ENCODE measurements around the gene MRTFA.
"Not testable (repeated sequence)": the region's sequence is repeated elsewhere in the genome, so short reads cannot be mapped to it uniquely, and the experiment has no call there.

The MRTFA gene

DNA sequence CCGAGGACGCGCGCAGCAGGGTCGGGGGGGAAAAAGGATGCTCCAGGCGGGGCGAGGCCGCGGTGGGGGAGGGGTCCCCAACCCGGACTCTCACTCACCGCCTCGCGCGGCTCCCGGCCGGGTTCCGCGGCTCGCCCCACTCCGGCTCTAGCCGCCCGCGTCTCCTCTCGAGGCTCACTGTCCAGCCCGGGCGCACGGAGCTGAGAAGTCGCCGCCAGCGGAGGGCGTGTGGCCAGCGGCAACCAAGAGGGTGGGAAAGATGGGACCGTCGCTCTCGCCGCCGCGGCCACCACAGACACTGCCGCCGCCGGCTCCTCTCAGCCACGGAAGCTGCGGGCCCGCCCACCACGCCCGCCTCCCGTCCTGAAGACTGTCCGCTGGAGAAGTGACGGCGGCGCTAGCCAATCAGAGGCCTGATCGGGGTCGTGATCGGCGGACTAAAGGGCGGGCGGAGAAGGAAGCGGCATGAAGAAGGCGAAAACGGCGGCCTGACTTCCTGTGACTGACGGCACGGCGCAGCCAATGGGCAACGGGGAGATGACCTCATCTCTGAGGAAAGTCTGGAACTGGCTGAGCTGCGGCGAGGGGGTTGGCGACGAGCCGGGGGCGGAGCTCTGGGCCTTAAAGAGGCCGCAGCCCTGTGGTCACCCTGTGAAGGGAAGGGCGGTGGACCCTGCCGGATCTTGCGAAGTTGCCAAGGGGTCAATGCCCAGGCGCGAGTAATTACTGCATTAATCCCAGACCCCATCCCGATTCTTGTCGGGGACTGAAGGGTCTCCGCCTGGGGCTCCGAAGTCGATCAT lies at the start of gene MRTFA:
MRTFA (minus strand) TSS at position 340 of the 803 bp plus-strand sequence.
- DNase-seq = peak; percentile 100

DNA sequence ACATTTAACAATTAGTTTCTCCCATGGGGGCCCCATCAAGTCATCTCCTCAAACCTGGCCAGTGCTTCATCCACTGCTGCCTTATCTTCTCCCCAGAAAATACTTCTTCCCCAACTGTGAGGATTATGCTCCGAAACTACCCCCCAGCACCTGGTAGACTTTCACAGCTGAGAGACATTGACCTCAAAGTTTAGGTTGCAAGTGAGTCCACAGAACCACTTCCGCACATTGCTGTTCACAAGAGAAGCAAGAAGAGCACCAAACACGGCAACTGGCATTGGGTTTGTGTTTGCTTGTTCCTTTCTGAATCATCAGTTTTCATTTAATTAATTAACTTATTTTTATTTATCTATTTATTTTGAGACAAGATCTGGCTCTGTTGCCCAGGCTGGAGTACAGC lies 48.9 kb upstream of the MRTFA start:
- DNase-seq = no peak

DNA sequence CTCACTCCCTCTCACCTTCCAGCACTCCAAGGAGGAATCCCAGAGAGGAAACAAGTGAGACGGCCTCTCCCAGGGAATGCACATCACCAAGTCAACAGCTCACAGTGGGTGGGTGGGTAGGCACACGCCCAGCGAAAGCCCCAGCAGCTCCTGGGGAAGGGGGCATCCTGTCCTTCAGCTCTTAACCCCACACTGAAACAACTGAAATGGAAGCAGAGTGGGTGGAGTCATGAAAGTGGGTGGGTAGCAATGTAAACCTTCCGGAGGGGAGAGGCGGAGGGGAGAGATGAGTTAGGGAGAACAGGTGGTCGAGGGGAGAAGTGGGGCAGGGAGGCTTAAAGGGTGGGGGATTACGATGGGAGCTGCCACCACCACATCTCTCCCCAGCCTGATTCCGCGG lies 48.2 kb upstream of the MRTFA start:
- no peak for DNase-seq

DNA sequence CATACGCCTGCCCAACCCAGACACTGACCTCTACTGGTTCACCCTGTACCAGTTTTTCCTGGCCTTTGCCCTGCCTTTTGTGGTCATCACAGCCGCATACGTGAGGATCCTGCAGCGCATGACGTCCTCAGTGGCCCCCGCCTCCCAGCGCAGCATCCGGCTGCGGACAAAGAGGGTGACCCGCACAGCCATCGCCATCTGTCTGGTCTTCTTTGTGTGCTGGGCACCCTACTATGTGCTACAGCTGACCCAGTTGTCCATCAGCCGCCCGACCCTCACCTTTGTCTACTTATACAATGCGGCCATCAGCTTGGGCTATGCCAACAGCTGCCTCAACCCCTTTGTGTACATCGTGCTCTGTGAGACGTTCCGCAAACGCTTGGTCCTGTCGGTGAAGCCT lies 44.9 kb upstream of the MRTFA start:
- no peak for DNase-seq

DNA sequence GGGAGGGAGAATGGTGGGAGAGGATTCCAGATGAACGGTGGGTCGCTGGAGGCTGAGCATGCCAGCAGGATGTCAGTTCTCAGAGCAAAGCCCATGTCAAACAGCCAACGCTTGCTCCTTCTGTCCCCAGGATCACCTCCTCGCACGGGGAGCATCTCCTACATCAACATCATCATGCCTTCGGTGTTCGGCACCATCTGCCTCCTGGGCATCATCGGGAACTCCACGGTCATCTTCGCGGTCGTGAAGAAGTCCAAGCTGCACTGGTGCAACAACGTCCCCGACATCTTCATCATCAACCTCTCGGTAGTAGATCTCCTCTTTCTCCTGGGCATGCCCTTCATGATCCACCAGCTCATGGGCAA lies 44.3 kb upstream of the MRTFA start:
- no peak for DNase-seq

DNA sequence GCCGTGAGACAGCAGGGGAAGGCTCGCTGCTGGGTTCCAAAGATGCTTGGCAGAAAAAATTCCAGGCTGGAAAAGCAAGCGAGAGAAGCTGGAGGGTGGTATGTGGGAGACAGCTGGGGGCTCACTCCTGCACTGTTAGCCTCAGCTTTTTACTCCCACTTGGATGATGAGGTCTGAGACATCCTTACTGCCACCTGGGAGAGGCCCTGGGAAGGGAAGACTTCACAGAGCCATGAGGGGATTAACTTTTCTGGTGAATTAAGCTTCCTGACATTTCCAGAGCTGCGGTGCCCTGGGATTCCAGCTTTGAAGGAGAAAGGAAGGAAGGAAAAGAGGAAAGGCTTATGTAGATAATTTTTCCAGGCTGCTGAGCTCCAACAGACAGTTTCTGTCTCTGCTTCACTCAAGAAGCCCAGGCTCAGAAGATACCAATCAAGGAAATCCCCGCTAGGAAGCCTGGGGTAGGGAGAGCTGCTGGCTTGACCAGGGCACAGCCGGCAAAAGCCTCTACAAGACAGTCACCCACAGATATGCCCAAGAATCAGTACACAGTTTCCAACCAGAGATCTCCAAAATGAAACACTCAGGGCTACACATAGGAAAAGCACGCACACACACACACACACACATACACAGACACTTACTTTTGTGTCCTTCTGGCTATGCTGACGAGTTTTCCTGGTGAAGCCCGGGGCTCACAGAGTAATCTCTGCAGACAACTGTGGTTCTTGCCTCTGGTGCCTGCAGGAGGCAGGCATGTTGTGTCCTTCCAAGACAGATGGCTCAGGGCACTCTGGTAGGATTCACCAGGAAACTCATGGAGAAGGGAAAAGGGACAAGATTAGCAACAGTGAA lies 43.7 kb upstream of the MRTFA start:
- no peak for DNase-seq

DNA sequence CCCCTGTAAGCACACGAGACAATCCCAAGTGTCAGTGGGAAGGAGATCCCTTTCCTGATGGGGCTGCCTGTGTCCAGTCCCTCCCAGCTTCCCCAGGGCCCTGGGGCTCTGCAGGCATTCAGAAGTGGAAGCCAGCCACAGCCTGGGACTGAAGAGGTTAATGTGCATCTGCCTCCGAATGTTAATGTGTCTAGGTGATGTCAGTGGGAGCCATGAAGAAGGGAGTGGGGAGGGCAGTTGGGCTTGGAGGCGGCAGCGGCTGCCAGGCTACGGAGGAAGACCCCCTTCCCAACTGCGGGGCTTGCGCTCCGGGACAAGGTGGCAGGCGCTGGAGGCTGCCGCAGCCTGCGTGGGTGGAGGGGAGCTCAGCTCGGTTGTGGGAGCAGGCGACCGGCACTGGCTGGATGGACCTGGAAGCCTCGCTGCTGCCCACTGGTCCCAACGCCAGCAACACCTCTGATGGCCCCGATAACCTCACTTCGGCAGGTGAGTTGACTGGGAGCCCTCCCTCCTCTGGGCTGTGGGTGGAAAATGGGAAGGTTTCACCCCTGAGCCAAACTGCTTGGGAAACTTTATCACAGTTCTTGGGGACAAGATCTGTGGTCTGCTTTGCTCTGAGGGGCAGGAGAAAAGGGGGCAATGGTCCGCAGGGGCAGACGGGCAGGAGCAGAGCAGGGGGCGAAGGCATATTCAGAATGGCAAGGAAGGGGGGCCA lies 42.9 kb upstream of the MRTFA start, which contains the start of gene MCHR1:
MCHR1 (plus strand) TSS at position 236 of the 715 bp plus-strand sequence; CDS start at position 405, 169 bp downstream.
- no peak for DNase-seq

DNA sequence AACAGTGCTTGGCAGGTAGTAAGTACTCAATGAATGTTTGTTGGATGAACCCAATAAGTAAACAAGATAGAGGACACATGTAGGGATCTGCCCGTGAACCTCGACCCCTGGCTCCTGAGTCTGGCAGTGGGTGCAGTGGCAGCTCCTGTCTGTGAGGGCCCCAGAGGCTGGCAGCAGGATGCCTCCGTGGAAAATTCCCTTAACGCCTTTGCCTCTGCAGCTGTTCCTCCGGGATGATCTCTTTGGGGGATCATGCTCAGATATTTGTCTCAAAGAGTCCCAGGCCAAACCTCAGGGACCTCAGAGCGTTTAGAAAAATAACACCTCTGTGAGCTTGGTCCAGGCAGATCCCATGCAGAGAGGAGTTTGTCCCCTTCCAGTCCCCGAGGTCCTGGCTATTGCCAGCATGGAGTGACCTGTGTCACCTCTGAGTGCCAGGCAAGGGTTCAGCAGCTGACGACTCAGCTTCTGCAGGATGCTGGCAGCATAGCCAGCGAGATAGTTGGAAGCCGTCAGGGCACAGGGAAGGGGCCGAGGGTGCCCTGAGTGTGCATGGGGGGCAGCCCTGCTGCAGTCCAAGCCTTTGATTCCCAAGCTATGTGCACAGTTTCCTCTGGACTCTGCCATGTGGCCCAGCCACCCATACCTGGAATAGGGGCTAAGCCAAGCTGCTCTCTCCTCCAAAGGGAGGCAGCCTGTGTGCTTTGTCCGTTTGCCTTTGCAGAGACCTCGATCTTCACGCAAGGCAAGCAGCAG lies 42.2 kb upstream of the MRTFA start:
- no peak for DNase-seq

DNA sequence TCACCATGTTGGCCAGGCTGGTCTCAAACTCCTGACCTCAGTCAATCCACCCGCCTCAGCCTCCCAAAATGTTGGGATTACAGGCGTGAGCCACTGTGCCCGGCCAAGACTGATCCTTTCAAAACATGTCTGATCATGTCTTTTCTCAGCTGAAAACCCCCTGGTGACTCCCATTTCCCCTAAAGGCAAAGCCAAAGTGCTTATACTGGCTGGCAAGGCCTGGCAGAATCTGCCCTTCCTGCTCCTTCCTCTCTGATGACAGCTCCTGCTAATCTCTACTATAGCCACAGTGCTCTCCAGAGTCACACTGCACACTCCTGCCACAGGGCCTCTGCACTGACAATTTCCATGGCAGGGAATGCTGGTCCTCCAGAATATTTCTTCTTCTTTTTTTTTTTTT lies 40.1 kb upstream of the MRTFA start:
- DNase-seq = no peak

DNA sequence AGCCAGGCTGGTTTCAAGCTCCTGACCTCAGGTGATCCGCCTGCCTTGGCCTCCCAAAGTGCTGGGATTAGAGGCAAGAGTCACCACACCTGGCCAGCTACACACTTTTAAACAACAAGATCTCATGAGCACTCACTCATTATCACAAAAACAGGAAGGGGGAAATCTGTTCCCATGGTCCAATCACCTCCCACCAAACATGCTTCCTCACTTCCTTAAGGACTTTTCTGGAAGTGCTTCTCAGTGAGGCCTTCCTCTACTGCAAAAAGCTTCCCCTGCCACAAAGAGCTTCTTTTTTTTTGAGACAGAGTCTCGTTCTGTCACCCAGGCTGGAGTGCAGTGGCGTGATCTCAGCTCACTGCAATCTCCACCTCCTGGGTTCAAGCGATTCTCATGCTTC lies 39.6 kb upstream of the MRTFA start:
- not testable (repeated sequence) for DNase-seq

DNA sequence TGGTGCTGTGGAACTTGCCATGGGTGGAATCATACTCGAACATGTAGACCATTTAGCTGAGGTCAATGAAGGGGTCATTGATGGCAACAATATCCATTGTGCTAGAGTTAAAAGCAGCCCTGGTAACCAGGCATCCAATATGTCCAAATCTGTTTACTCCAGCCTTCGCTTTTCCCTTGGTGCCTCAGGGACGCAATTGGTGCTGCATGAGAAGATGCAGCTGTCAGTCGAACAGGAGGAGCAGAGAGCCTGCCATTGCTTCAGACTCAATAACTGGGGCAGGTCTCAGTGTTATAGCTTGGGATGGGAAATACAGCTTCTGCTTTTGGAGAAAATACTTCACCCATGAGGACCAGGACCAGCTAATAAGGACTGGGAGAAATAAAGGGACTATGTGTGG lies 37.8 kb upstream of the MRTFA start:
- no peak for DNase-seq

DNA sequence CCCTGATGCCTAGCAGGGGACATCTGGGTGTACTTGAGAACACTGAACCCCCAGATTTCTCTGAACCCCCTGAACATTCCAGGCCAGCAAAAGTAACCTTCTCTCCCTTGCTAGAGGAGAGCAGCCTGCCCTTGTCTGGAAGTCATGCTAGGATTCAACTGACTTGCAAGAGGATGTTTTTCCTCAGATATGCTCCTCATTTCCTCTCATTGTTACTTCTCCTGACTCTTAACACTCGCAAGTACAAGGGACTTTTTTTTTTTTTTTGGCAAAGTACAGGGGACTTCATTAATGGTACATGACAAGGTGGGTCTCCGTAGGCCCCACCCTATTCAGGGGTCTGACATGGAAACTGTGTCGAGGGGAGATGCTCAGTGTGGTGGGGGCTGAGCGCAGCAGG lies 36.5 kb upstream of the MRTFA start:
- no peak for DNase-seq

DNA sequence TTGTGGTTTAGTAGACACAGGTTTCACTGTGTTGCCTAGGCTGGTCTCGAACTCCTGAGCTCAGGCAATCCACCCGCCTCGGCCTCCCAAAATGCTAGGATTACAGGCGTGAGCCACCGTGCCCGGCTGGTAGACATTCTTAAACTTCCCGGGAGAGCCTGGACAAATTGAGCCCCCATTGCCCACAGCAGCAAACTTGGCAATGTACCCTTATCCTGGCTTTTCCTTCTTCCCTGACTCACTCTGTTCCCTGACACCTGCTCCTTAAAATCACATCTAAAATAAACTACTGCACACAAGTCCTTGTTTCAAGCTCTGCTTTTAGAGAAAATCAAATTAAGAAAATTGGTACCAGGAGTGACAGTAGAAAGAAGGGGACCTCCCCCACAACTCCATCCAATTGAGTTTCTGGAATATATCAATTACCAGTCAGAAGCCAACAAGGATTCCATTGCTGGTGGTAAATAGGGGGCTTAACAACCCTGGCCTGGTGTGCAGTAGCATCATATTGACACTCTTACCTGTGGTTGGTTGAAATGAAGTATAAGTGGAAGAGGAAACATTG lies 35.4 kb upstream of the MRTFA start:
- DNase-seq = no peak

DNA sequence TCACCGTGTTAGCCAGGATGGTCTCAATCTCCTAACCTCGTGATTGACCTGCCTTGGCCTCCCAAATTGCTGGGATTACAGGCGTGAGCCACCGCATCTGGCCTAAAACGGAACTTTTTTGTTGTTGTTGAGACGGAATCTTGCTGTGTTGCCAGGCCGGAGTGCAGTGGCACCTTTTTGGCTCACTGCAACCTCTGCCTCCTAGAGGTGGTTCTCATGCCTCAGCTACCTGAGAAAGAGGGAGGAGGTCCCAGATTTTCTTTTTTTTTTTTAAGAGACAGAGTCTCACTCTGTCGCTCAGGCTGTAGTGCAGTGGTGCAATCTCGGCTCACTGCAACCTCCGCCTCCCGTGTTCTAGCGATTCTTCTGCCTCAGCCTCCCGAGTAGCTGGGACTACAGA lies 34.9 kb upstream of the MRTFA start:
- no peak for DNase-seq

DNA sequence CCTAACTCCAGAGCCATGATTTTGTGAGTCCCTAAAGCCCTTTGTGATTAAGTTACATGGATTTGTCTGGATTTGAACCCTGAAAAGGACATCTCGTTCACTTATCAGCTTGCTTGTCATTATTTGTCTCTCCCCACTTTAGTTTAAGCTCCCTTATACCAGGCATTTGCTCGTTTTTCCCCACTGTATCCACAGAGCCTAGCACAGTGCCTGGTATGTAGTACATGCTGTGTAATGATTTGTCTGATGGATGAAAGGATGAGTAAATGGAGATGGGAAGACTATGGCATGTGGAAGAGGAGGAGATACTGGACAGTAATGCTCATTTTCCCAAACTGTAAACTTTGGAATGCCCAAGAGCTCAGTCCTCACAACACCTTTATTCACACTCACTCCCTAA lies 33.5 kb upstream of the MRTFA start:
- DNase-seq = no peak

DNA sequence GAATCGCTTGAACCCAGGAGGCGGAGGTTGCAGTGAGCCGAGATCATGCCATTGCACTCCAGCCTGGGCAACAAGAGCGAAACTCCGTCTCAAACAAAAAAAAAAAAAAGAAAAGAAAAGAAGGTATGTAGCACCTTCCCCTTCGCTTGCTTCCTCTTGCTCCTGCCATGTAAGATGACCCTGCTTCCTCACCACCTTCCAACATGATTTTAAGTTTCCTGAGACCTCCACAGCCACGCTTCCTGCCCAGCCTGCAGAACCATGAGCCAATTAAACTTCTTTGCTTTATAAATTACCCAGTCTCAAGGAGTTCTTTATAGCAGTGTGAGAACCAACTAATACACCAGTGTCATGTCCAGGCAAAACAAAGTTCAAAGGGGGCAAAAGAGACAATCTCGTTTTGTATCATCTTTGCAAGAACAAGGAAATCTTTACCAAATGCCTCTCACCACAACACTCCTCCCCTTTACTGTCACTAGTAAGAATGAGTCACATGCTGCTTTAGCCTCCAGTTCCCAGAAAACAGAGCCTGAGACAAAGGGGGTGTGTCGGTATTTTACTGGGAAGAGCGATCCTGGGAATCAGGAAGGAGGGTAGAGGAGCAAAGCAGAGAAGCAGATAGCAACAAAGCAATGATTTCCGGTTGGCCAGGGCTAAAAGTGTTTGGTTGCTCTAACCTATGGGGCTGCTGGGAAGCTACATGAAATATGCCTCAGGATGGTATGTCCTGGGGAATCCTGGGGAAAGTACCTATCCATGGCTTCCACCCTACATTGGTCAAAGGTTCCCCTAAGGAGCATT lies 32.3 kb upstream of the MRTFA start:
- no peak for DNase-seq

DNA sequence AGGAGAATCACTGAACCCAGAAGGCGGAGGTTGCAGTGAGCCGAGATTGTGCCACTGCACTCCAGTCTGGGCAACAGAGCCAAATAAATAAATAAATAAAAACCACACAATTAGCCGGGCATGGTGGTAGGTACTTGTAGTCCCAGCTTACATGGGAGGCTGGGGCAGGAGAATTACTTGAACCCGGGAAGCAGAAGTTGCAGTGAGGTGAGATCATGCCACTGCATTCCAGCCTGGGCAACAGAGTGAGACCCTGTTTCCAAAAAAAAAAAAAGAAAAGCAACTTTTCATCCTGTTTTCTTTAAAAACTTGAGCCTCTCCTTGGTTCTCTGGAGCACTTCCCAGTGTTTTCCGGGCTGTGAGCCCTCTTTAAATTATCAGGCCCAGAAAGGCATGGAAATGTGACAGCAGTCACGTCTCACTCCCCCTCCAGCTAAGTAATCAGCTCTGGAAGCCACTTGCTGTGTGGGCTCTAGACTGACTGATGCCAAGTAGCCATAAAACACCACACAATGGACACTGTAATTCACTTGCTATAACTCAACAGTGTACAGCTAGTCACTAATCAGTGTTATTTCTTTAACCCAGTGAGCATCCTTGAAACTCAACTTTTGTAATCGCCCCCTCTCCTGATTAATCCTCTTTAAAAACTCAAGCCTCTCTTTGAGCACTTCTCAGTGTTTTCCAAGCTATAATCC lies 29.8 kb upstream of the MRTFA start:
- no peak for DNase-seq

DNA sequence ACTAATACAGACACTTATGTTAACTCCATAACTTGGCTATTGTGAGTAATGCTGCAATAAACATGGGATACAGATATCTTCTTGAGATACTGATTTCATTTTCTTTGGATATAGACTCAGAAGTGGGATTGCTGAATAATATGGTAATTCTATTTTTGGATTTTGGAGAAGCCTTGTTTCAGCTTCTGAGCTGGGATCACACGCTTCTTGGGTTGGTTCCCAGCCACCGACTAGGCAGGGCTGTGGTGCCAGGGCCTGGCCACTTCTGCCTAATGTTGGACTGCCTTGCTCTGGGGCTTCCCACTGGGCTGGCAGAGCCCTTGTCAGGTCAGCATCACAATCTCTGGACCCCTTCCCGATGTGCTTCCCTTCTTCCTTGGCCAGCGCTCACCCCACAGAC lies 28.8 kb upstream of the MRTFA start:
- DNase-seq = no peak

DNA sequence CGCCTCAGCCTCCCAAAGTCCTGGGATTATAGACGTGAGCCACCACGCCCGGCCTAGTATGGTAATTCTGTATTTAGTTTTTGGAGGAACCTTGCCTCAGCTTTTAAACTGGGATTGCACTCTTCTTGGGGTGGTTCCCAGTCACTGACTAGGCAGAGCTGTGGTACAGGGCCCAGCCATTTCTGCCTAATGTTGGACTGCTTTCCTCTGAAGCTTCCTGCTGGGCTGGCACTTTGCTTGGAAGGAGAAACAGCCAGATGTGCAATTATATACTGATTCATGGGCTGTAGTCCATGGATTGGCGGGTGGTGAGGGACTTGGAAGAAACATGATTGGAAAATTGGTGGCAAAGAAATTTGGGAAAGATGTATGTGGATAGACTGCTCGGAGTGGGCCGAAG lies 25.2 kb upstream of the MRTFA start:
- DNase-seq = no peak

DNA sequence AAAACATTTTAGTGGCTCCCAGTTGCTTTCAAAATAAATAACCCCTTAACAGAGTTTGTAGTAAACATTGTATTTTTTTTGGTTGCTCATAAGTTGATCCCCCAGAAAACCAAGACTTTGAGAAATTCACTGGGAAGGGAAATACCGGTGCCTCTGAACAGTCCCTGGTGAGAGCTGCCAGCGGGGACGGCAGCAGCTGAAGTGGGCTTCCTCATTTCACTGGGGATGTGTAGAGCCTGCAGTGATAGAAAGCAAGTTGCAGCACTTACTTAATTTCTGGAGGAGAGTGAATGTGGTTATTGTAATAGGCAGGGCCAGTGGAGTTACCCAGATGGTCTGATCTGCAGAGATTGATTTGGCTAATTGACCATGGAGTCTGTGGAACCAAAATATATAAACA lies 24.2 kb upstream of the MRTFA start:
- DNase-seq = no peak

DNA sequence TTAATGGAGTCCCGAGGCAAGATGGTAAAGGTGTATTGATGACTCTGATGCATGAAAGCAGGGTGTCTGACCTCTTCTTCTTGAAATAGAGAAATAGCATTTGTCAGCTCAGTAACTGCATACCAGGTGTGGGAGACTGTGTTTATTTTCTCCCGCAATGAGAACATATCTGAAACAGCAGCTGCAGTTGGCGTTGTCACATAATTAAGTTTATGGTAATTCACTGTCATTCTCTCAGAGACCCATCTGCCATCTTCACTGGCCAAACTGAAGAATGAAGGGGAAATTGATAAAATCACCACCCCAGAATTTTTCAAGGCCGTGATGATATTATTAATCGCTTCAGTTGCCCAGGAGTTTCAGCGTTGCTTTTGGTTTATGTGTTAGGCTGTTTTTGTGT lies 22.6 kb upstream of the MRTFA start:
- no peak for DNase-seq
